Lung (tissue), 12 donors: ENCODE data around the gene FIGNL2. TPM values are rescaled to one million over a fixed set of nuclear protein-coding genes. Genes with fewer than 3 reads are reported as not detected.

Source experiments
- ATAC-seq: fragments of 200-7000 bp; cut with Tn5 transposase; one replicate; pipeline ENCODE4 v1.9.1; 2020; ENCODE audit warnings: moderate number of reproducible peaks; ENCODE audit not compliant: insufficient read depth, low FRiP score
- DNase-seq, 3 donors: peaks; one replicate each; pipeline ENCODE4 v3.0.0-alpha.2; 2013 to 2017
- H3K27ac ChIP-seq, 2 donors: one replicate each; pipeline ENCODE4 v1.5.1; 2013; ENCODE audit warnings: mild to moderate bottlenecking in 2 of 2, moderate library complexity in 2 of 2, control low read depth in 1 of 2, inconsistent platforms in 1 of 2, low read depth in 1 of 2, low read length in 1 of 2
- H3K27me3 ChIP-seq, 3 donors: one replicate each; pipeline ENCODE4 v1.5.1; 2013; ENCODE audit warnings: low read length in 2 of 3; ENCODE audit not compliant: control insufficient read depth in 3 of 3, insufficient read depth in 3 of 3
- H3K36me3 ChIP-seq, 4 donors: one replicate each; pipeline ENCODE4 v1.5.1; 2013; ENCODE audit warnings: low read length in 4 of 4, mild to moderate bottlenecking in 1 of 4, moderate library complexity in 1 of 4; ENCODE audit not compliant: control insufficient read depth in 4 of 4, insufficient read depth in 4 of 4
- H3K4me1 ChIP-seq, 5 donors: one replicate each; pipeline ENCODE4 v1.5.1; 2013; ENCODE audit warnings: low read length in 5 of 5, mild to moderate bottlenecking in 2 of 5, moderate library complexity in 1 of 5; ENCODE audit not compliant: control insufficient read depth in 5 of 5, insufficient read depth in 5 of 5
- H3K4me3 ChIP-seq: one replicate; pipeline ENCODE4 v1.5.1; 2013; ENCODE audit warnings: mild to moderate bottlenecking, control low read depth, moderate library complexity
- H3K9ac ChIP-seq, 2 donors: one replicate each; pipeline ENCODE4 v1.5.1; 2013; ENCODE audit warnings: low read length in 2 of 2, control low read depth in 1 of 2; ENCODE audit not compliant: insufficient read depth in 1 of 2
- H3K9me3 ChIP-seq, 4 donors: one replicate each; pipeline ENCODE4 v1.5.1; 2013; ENCODE audit warnings: low read length in 3 of 4, mild to moderate bottlenecking in 1 of 4, moderate library complexity in 1 of 4; ENCODE audit not compliant: control insufficient read depth in 4 of 4, insufficient read depth in 3 of 4
- CTCF ChIP-seq: IDR thresholded peaks from 2 replicates; pipeline ENCODE4 v1.5.1; 2012; ENCODE audit warnings: mild to moderate bottlenecking; ENCODE audit errors: control extremely low read depth, extremely low read depth
- WGBS, 2 donors: extraction: QIAGEN DNeasy Blood & Tissue Kit; methylation state at CpG; one replicate each; pipeline ENCODE4 v1.1.7; 2013; 5-methylcytosine and 5-hydroxymethylcytosine counted together
- polyA plus RNA-seq, 2 donors: library from polyadenylated mRNA; stranded (reverse); fragments of 200-250 nt; gene quantifications; one replicate each; pipeline ENCODE4 v1.2.1, GENCODE V29; 2013
- total RNA-seq, 2 donors: library from RNA; depleted of rRNA in 1 of 2; stranded (reverse); fragments of >200 nt in 1 of 2; gene quantifications; one replicate each; pipeline ENCODE4 v1.2.1, GENCODE V29; 2014 to 2021
- donor health status: control.
- donor health status: control.
- donor health status: Bipolar disorder and iron deficiency.
- donor health status: healthy.
- donor health status: DM: yes; HTN: yes; CAD: no.

The FIGNL2 gene
- total and polyA plus RNA-seq, 4 donors: 0.33 to 1.9 (median 0.80) TPM

DNA sequence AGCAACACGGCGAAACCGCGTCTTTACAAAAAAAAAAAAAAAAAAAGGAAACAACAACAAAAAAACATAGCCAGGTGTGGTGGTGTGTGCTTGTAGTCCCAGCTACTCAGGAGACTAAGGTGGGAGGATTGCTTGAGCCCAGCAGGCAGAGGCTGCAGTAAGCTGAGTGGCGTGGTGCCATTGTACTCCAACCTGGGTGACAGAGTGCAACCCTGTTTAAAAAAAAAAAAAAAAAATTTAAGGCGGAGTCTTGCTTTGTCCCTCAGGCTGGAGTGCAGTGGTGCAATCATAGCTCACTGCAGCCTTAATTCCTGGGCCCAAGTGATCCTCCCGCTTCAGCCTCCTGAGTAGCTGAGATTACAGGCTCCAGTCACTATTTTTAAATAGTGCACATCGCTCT lies 18.2 kb upstream of the FIGNL2 start:
- no peak overlapping the region for H3K4me3 ChIP-seq
- DNase-seq (no peak), ATAC-seq (no peak)
- WGBS, 2 donors: 92 to 97% methylated on average over 8 of the region's 8 CpGs
- H3K9me3 ChIP-seq: peaks cover 0 to 2% (median 0%) of the 10 kb centered on the region in 4 donors
- no peak for TF ChIP-seq CTCF
- no peak overlapping the region for H3K27ac ChIP-seq
- peaks cover 5 to 42% (median 18%) of the 10 kb centered on the region in 5 donors for H3K4me1 ChIP-seq
- no peaks in the 10 kb centered on the region for H3K36me3 ChIP-seq
- H3K9ac ChIP-seq: no peak overlapping the region
- peaks cover 0 to 3% (median 3%) of the 10 kb centered on the region in 3 donors for H3K27me3 ChIP-seq

- DNase-seq: no peak
- Histone ChIP-seq H3K4me3 (no peak overlapping the region), H3K36me3 (no peaks in the 10 kb centered on the region), H3K27me3 (peaks cover 0 to 3% (median 3%) of the 10 kb centered on the region in 3 donors), H3K27ac (no peak overlapping the region), H3K4me1 (peaks cover 5 to 42% (median 18%) of the 10 kb centered on the region in 5 donors), H3K9ac (no peak overlapping the region), H3K9me3 (peaks cover 0 to 2% (median 0%) of the 10 kb centered on the region in 4 donors)
- no peak for ATAC-seq
- WGBS, 2 donors: 89 to 92% methylated on average over 4 of the region's 4 CpGs
- TF ChIP-seq CTCF: no peak
Observed at GRCh38 chr12:51866324-51866723, 17.8 kb upstream of the FIGNL2 start.

DNA sequence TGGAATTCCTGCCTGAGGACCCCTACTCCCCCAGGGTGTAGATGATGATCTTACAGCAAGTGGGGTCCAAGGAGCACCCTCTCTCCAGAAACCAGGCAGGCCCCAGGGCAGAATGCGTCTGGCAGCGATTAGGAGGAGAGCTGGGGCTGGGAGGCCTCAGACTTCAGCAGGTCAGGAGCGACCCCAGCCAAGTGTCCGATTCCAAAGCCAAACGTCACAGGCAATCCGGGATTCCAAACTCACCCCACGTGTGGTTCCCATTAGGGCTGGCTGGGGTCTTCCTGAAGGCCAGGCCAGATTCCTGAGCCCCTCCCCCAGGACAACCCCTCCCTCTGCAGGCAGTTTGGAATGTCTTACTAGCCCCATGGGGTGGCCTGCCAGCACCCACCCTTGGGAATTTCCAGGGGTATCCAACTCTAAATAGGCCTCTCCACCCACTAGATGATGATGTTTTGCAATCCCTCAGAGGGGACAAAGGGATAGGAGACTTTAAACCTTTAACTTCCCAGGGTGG lies 17.3 kb upstream of the FIGNL2 start:
- H3K4me3 ChIP-seq: no peak overlapping the region
- H3K4me1 ChIP-seq: peaks cover 5 to 42% (median 18%) of the 10 kb centered on the region in 5 donors
- no peak overlapping the region for H3K9ac ChIP-seq
- no peak overlapping the region for H3K27ac ChIP-seq
- WGBS, 2 donors: 84 to 95% methylated on average over 7 of the region's 7 CpGs
- no peak for TF ChIP-seq CTCF
- no peaks in the 10 kb centered on the region for H3K36me3 ChIP-seq
- H3K27me3 ChIP-seq: peaks cover 0 to 3% (median 0%) of the 10 kb centered on the region in 3 donors
- ATAC-seq (no peak), DNase-seq (peak; percentile 38 to 49 (median 48))
- peaks cover 0 to 2% (median 0%) of the 10 kb centered on the region in 4 donors for H3K9me3 ChIP-seq
